Inferior parietal cortex (tissue), 1 donor: ENCODE measurements around the gene DOK6.
"Not testable (repeated sequence)": the region's sequence is repeated elsewhere in the genome, so short reads cannot be mapped to it uniquely, and the experiment has no call there.

Experiments used
- DNase-seq: peaks from one replicate; pipeline ENCODE4 v3.0.0-alpha.2; 2016; ENCODE audit errors: extremely low spot score

Gene DOK6

DNA sequence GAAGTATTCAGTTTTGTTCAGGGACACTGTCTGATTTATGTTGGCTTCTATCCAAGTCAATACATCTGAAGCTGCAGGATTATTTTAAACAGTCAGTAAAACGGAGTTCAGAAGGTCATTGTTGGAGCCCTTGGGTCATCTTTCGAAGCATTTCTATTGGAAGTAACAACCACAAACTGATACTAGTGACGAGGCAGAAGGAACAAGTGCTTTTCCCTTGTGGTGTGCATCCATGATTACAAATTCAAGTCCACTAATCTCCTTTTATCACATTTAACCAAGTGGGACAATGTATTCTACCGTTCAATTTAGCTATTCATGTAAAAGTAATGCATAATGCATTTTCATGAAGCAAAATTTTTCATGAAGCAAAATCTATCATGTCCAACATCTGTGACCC lies 470.0 kb downstream of the DOK6 start:
- no peak for DNase-seq

GRCh38 chr18:69871363-69871762 lies 470.7 kb downstream of the DOK6 start:
- no peak for DNase-seq

GRCh38 chr18:69872661-69873060 lies 472.0 kb downstream of the DOK6 start:
- DNase-seq, result no peak

- no peak for DNase-seq
These were observed 473.4 kb downstream of the DOK6 start for GRCh38 chr18:69874058-69874457.

DNA sequence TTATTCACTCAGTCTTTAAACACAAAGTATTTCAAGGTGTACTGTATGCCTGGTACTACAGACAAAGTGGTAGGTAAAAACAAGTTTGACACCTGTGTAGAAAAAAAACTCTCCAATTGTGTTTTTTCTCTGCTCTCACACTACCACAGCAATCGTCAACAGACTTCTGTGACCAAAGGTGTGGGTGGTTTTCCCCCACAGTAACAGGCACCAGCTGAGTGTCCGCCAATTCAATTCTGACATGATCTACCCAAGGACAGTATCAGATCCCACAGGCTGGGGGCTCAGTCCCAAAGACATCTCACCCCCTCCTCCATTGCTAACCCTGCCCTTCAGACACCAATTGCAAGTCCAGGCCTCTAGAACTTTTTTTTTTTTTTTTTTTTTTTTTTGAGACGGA lies 475.8 kb downstream of the DOK6 start:
- no peak for DNase-seq

GRCh38 chr18:69878213-69878933 lies 477.7 kb downstream of the DOK6 start:
- no peak for DNase-seq

DNA sequence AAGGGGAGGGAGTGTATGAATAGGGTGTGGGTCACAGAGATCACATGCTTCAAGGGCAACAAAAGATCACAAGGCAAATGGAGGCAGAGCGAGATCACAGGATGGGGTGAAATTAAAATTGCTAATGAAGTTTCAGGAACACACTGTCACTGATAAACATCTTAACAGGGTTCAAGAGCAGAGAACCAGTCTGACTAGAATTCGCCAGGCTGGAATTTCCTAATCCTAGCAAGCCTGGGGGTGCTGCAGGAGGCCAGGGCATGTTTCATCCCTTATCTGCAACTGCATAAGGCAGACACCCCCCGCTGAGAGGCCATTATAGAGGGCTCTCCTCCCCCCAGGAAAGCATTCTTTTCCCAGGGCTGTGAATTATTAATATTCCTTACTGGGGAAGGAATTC lies 478.4 kb downstream of the DOK6 start:
- not testable (repeated sequence) for DNase-seq

GRCh38 chr18:69880083-69880482 lies 479.4 kb downstream of the DOK6 start:
- DNase-seq, result no peak

GRCh38 chr18:69882965-69883668 lies 482.4 kb downstream of the DOK6 start:
- DNase-seq, result no peak

DNA sequence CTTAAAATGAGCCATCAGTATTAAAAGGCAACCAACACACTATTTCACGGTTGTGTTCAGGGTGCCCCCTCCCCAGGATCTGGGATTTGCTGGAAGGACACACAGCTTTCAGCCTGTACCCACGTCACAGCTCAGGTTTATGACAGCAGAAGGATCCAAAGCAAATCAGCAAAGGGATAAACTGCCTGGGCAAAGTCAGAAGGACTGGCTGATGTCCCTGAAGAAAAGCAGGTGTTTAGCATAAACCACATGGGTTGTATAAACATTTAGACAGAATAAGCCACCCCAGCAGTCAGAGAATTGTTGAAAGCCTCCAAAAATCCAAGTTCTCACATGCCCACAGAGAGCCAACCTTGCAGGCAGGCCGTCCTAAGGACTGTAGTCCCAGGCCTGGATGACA lies 483.1 kb downstream of the DOK6 start:
- DNase-seq, result no peak

DNA sequence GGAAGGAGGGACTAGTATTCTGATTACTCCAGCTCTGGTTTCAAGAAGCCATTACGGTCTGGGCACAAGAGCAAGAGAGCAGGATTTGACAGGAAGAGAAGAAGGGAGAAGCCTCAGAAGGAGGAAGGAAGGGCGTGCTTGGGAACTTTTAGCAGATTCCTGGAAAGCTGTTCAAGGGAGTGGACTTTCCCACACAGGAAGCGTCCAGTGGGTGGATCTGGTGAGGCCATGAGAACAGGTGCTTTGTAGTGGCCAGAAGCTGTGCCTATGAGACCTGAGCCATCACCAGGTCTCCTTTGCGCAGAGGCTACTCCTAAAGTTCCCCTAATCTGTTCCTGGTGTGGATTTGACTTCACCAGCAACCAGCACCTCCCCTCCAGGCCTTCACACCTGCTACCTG lies 484.7 kb downstream of the DOK6 start:
- no peak for DNase-seq

GRCh38 chr18:69885841-69886531 lies 485.3 kb downstream of the DOK6 start:
- DNase-seq, result no peak

- no peak for DNase-seq
These were observed 486.6 kb downstream of the DOK6 start for GRCh38 chr18:69887256-69887655.

DNA sequence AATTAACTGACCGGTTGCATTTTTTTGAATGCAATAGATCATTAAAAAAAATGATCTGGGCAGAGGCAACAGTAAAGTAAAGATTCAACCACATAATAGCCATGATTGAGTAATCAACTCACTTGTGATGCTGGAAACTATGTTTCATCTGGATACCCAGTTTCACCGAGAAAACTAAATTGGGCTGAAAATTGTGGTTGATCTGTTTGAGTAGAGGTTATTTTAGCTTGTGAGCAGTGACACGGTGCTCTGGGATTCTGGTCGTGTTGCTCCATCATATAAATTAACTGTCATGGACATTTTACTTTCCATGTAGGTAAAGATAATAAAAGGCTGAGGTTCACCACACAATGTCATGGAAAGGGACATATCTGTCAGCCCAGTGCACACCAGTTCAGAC lies 488.3 kb downstream of the DOK6 start:
- no peak for DNase-seq

DNA sequence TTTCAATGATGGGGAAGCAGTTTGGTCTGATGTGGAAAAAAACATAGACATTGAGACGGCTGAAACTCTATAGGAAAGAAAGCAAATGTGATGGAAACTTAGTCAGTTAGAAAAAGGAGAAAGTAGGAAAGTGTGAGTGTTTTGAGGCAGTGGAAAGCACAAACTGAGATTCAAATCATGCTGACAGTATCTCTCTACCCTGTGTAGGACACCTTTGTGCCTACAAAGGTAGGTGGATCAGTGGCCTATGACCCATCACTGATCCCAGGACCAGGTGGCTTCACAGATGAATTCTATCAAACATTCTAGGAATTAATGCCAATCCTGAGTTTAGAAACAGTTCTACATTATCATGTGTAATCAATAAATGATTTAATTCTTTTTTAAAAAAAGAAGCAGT lies 489.9 kb downstream of the DOK6 start:
- DNase-seq, result no peak

- no peak for DNase-seq
These were observed 493.8 kb downstream of the DOK6 start for GRCh38 chr18:69894467-69894866.

DNA sequence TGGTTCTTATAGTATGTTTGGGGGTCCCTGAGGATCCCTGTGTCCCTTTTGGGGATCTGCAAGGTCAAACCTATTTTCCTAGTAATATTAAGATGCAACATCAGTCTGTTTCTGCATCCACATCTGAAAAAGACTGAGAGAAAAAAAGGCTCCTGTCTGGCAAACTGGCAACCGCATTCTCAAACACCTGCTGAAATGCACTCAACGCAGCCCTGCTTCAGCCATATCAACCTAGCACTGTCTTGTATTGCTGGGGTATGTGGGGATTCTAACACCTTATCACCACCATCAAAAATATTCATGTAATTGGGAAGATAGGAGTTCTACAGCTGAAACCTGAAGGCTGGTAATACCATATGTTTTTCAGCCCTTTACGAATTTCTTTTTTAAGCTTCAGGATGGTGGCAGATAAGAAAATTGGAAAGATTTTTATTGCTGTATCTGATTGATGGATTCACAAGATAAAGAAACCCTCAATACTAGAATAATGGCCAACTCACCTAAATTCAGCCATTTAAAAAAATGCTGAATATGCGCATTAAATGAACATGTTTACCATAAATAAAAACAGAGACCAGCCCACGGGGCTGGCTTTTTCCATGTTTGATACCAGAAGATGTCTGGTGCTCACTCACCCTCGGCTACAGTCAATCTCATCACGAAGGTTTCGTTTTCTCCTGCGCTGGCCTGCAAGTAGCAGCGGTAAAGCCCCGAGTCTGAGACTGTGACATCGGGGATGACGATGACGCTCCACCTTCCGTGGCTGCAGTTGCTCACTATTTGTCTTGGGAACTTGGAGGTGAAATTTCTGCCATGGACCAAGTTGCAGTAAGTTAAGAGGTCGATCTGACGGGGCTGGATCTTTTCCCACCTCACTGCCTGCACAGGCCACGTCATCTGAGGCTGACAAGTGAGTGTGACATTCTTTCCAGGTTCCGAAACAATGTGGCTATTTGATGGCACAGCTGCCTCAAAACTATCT lies 494.7 kb downstream of the DOK6 start:
- no peak for DNase-seq

- DNase-seq, result no peak
These were observed 496.9 kb downstream of the DOK6 start for GRCh38 chr18:69897397-69898108.

DNA sequence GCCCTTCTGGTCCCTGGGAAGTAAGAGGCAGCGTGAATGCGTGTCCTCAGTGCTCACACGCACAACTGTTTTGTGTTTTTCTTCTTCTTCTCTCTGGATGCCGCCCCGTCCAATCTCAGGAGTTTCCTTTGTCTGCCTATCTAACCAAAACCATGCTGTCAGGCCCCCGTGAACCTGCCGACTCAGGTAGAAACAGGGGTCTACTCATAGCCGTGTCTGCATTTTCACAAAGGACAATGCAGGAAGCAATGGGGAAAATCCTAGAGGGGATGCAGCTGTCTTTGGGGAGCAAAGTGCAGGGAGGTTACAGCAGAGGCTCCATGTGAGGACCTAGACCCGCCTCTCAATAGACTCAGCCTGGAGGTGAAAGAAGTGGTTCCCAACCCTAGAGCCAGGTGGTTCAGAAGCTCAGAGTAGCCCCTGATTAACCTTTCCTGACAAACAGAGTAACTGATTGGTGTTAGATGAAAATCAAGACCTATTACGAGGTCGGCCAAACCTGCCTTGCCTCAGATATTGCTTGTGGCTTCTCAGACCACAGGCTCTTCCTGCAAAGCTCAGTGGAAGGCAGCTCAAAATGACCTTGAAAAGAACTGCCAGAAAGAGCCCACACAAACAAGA lies 497.7 kb downstream of the DOK6 start:
- no peak for DNase-seq
